Mesendoderm (in vitro differentiated cells): ENCODE data around the gene CYP3A7.

Experiments
- DNase-seq: peaks from one replicate; pipeline ENCODE4 v3.0.0; 2013
- H2AK5ac ChIP-seq: 2 replicates; pipeline ENCODE4 v1.6.1; 2013; ENCODE audit warnings: low read length, inconsistent platforms
- H2BK120ac ChIP-seq: 2 replicates; pipeline ENCODE4 v1.6.1; 2013; ENCODE audit warnings: low read depth, mild to moderate bottlenecking, low read length, moderate library complexity, mixed read lengths
- H2BK15ac ChIP-seq: replicated peaks from 2 replicates; pipeline ENCODE4 v1.6.1; 2013; ENCODE audit warnings: low read depth, mild to moderate bottlenecking, moderate library complexity
- H2BK5ac ChIP-seq: 2 replicates; pipeline ENCODE4 v1.6.1; 2013; ENCODE audit warnings: low read length, inconsistent platforms
- H3K18ac ChIP-seq: 2 replicates; pipeline ENCODE4 v1.6.1; 2013; ENCODE audit warnings: mild to moderate bottlenecking, low read length, mixed read lengths
- H3K23ac ChIP-seq: one replicate; pipeline ENCODE4 v1.6.1; 2013; ENCODE audit warnings: low read length
- H3K27ac ChIP-seq: 2 replicates; pipeline ENCODE4 v1.5.1; 2013; ENCODE audit warnings: low read depth, mild to moderate bottlenecking, inconsistent platforms, low read length, moderate library complexity
- H3K27me3 ChIP-seq: 2 replicates; pipeline ENCODE4 v1.6.1; 2013; ENCODE audit warnings: low read length, control low read depth, mild to moderate bottlenecking, inconsistent platforms; ENCODE audit not compliant: insufficient read depth, poor library complexity
- H3K36me3 ChIP-seq: 2 replicates; pipeline ENCODE4 v1.6.1; 2013; ENCODE audit warnings: low read length, inconsistent platforms; ENCODE audit not compliant: control insufficient read depth, insufficient read depth
- H3K4ac ChIP-seq: one replicate; pipeline ENCODE4 v1.6.1; 2013; ENCODE audit warnings: low read depth, mild to moderate bottlenecking, low read length, moderate library complexity
- H3K4me1 ChIP-seq: 2 replicates; pipeline ENCODE4 v1.6.1; 2013; ENCODE audit warnings: low read depth, low read length, inconsistent platforms; ENCODE audit not compliant: control insufficient read depth
- H3K4me2 ChIP-seq: 2 replicates; pipeline ENCODE4 v1.6.1; 2013; ENCODE audit warnings: low read length
- H3K4me3 ChIP-seq: 2 replicates; pipeline ENCODE4 v1.5.1; 2013; ENCODE audit warnings: mild to moderate bottlenecking, low read length
- H3K56ac ChIP-seq: one replicate; pipeline ENCODE4 v1.6.1; 2013; ENCODE audit warnings: low read length
- H3K79me1 ChIP-seq: 2 replicates; pipeline ENCODE4 v1.6.1; 2013; ENCODE audit warnings: low read length, inconsistent platforms
- H3K79me2 ChIP-seq: 2 replicates; pipeline ENCODE4 v1.6.1; 2013; ENCODE audit warnings: mild to moderate bottlenecking, low read length; ENCODE audit not compliant: control insufficient read depth, insufficient read depth
- H3K9ac ChIP-seq: 2 replicates; pipeline ENCODE4 v1.6.1; 2013; ENCODE audit warnings: low read length, inconsistent platforms
- H4K5ac ChIP-seq: one replicate; pipeline ENCODE4 v1.6.1; 2013; ENCODE audit warnings: low read length
- H4K8ac ChIP-seq: one replicate; pipeline ENCODE4 v1.6.1; 2013; ENCODE audit warnings: low read depth, mild to moderate bottlenecking, control low read depth, low read length, moderate library complexity
- WGBS: extraction: QIAGEN DNeasy Blood & Tissue Kit; methylation state at CpG from one replicate; pipeline ENCODE4 v1.1.7; 2013; ENCODE audit warnings: low lambda C conversion rate, missing lambda C conversion rate; ENCODE audit not compliant: insufficient coverage; ENCODE audit errors: extremely low coverage; 5-methylcytosine and 5-hydroxymethylcytosine counted together

CYP3A7 gene

GRCh38 chr7:99679400-99680191, 55.4 kb downstream of the CYP3A7 start, which contains the start of gene CYP3A5:
Gene CYP3A5, minus strand, starts transcription at chr7:99679996. Its CDS starts 100 bp downstream, at chr7:99679896.
- Histone ChIP-seq H3K4me2 (no peak within 1 kb of the TSS), H3K4me1 (no peaks in the 10 kb centered on the region), H3K27me3 (no peaks in the 10 kb centered on the region), H2BK15ac (no peak within 1 kb of the TSS), H3K4me3 (no peak within 1 kb of the TSS), H3K79me1 (no peaks in the 10 kb centered on the region), H3K56ac (no peak within 1 kb of the TSS), H2BK5ac (no peak within 1 kb of the TSS), H3K18ac (no peak within 1 kb of the TSS), H4K5ac (no peak within 1 kb of the TSS), H3K9ac (no peak within 1 kb of the TSS), H3K23ac (no peak within 1 kb of the TSS), H2AK5ac (no peak within 1 kb of the TSS), H3K27ac (no peak within 1 kb of the TSS), H2BK120ac (no peak within 1 kb of the TSS), H4K8ac (no peak within 1 kb of the TSS), H3K36me3 (no peaks in the 10 kb centered on the region), H3K79me2 (no peaks in the 10 kb centered on the region), H3K4ac (no peak within 1 kb of the TSS)
- no peak for DNase-seq
- no CpG with 5 or more reads among the region's 10 CpGs for WGBS

GRCh38 chr7:99679032-99679399, 56.0 kb downstream of the CYP3A7 start:
- Histone ChIP-seq H2BK5ac (no peak overlapping the region), H3K23ac (no peak overlapping the region), H3K4ac (no peak overlapping the region), H3K36me3 (no peaks in the 10 kb centered on the region), H2AK5ac (no peak overlapping the region), H3K18ac (no peak overlapping the region), H3K79me1 (no peaks in the 10 kb centered on the region), H4K5ac (no peak overlapping the region), H3K4me3 (no peak overlapping the region), H3K27ac (no peak overlapping the region), H4K8ac (no peak overlapping the region), H3K9ac (no peak overlapping the region), H2BK15ac (no peak overlapping the region), H3K56ac (no peak overlapping the region), H3K79me2 (no peaks in the 10 kb centered on the region), H3K27me3 (no peaks in the 10 kb centered on the region), H3K4me1 (no peaks in the 10 kb centered on the region), H2BK120ac (no peak overlapping the region), H3K4me2 (no peak overlapping the region)
- DNase-seq, result peak; percentile 52
- WGBS, result no CpG with 5 or more reads among the region's 4 CpGs

GRCh38 chr7:99677648-99678045, 57.3 kb downstream of the CYP3A7 start:
- no peak overlapping the region for H3K4me3 ChIP-seq
- no peak overlapping the region for H3K27ac ChIP-seq

GRCh38 chr7:99677013-99677647, 57.9 kb downstream of the CYP3A7 start:
- H2BK5ac ChIP-seq, result no peak overlapping the region
- no peaks in the 10 kb centered on the region for H3K36me3 ChIP-seq
- H3K27ac ChIP-seq, result no peak overlapping the region
- no peak overlapping the region for H3K56ac ChIP-seq
- H3K79me2 ChIP-seq, result no peaks in the 10 kb centered on the region
- no peak overlapping the region for H3K9ac ChIP-seq
- H3K23ac ChIP-seq, result no peak overlapping the region
- H3K79me1 ChIP-seq, result no peaks in the 10 kb centered on the region
- WGBS, result no CpG with 5 or more reads among the region's 4 CpGs
- no peaks in the 10 kb centered on the region for H3K4me1 ChIP-seq
- H3K4ac ChIP-seq, result no peak overlapping the region
- no peaks in the 10 kb centered on the region for H3K27me3 ChIP-seq
- H3K4me2 ChIP-seq, result no peak overlapping the region
- no peak overlapping the region for H2AK5ac ChIP-seq
- no peak overlapping the region for H3K4me3 ChIP-seq
- H2BK15ac ChIP-seq, result no peak overlapping the region
- H2BK120ac ChIP-seq, result no peak overlapping the region
- H3K18ac ChIP-seq, result no peak overlapping the region
- no peak overlapping the region for H4K8ac ChIP-seq
- H4K5ac ChIP-seq, result no peak overlapping the region
- DNase-seq, result no peak

More at GRCh38 chr7:99677648-99678045, 57.3 kb downstream of the CYP3A7 start:
- no peak overlapping the region for H2BK15ac ChIP-seq
- H3K56ac ChIP-seq, result no peak overlapping the region
- no peaks in the 10 kb centered on the region for H3K79me1 ChIP-seq
- no peaks in the 10 kb centered on the region for H3K4me1 ChIP-seq
- no peak overlapping the region for H3K4me2 ChIP-seq
- DNase-seq, result no peak
- H2BK120ac ChIP-seq, result no peak overlapping the region
- H4K5ac ChIP-seq, result no peak overlapping the region
- no peaks in the 10 kb centered on the region for H3K27me3 ChIP-seq
- no peak overlapping the region for H3K18ac ChIP-seq
- no peak overlapping the region for H3K23ac ChIP-seq
- no peak overlapping the region for H2BK5ac ChIP-seq
- no CpG with 5 or more reads among the region's 2 CpGs for WGBS
- H3K79me2 ChIP-seq, result no peaks in the 10 kb centered on the region
- no peak overlapping the region for H3K4ac ChIP-seq
- H4K8ac ChIP-seq, result no peak overlapping the region
- H3K36me3 ChIP-seq, result no peaks in the 10 kb centered on the region
- no peak overlapping the region for H3K9ac ChIP-seq
- H2AK5ac ChIP-seq, result no peak overlapping the region

- Histone ChIP-seq H3K56ac (no peak overlapping the region), H2BK5ac (no peak overlapping the region), H2AK5ac (no peak overlapping the region), H4K5ac (no peak overlapping the region), H3K27ac (no peak overlapping the region), H3K18ac (no peak overlapping the region), H3K4me1 (no peaks in the 10 kb centered on the region), H4K8ac (no peak overlapping the region), H3K4me2 (no peak overlapping the region), H2BK120ac (no peak overlapping the region), H2BK15ac (no peak overlapping the region), H3K9ac (no peak overlapping the region), H3K4ac (no peak overlapping the region), H3K4me3 (no peak overlapping the region), H3K79me1 (no peaks in the 10 kb centered on the region), H3K23ac (no peak overlapping the region), H3K27me3 (no peaks in the 10 kb centered on the region), H3K79me2 (no peaks in the 10 kb centered on the region), H3K36me3 (no peaks in the 10 kb centered on the region)
- WGBS, result no CpG with 5 or more reads among the region's 2 CpGs
- no peak for DNase-seq
These were observed 59.8 kb downstream of the CYP3A7 start for GRCh38 chr7:99674995-99675742.
